HG02759 (cell line): ENCODE results near the gene ADAR.

Source experiments
- ATAC-seq: cut with Tn5 transposase; IDR thresholded peaks from one replicate; pipeline ENCODE4 v1.9.1; 2021; ENCODE audit warnings: mild to moderate bottlenecking, moderate library complexity; ENCODE audit not compliant: unreplicated experiment

The ADAR gene

GRCh38 chr1:154533952-154534844, 73.8 kb downstream of the ADAR start:
- ATAC-seq = no peak
